Measurements from ENCODE around the gene PLEKHM2. TPM values are rescaled to one million over a fixed set of nuclear protein-coding genes. Genes with fewer than 3 reads are reported as not detected.

The PLEKHM2 gene
- total RNA-seq, 3 donors from 2014 or later (not counting 1 experiment from before 2014, with no cell fraction given), result 47.8 to 61.0 (median 50.9) TPM

DNA sequence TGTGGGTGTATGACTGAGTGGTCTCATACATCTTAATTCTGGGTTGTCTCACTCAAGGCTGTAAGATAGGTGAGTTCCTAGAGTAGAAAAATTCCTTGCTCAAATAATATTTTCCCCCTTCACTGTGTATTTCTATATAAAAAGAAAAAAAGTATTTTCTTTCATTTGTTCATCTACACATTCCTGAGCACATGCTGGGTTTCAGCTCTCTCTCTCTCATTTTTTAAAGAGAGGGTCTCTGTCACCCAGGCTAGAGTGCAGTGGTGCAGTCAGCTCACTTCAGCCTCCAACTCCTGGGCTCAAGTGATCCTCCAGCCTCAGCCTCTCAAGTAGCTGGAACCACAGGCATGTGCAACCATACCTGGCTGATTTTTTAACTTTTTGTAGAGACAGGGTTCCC is 44.9 kb upstream of the PLEKHM2 start:
- ATAC-seq, result no peak
- Mint-ChIP-seq H3K9me3 (no peaks in the 10 kb centered on the region), H3K4me3 (no peak overlapping the region), H3K4me1 (no peaks in the 10 kb centered on the region), H3K27me3 (ENCODE audit: low read depth in 2 of 2) (no peaks in the 10 kb centered on the region), H3K27ac (no peak overlapping the region), H3K36me3 (peaks cover 10% of the 10 kb centered on the region)
- no peaks in the 10 kb centered on the region for H3K4me1 ChIP-seq (ENCODE audit: control insufficient read depth, insufficient read depth, low read length)
- no peak overlapping the region for H3K4me3 ChIP-seq (ENCODE audit: low read length)
- no peak for DNase-seq
- H3K36me3 ChIP-seq (ENCODE audit: control insufficient read depth, insufficient read depth, low read length), result peaks cover 76% of the 10 kb centered on the region
- TF ChIP-seq, protein P1, sequence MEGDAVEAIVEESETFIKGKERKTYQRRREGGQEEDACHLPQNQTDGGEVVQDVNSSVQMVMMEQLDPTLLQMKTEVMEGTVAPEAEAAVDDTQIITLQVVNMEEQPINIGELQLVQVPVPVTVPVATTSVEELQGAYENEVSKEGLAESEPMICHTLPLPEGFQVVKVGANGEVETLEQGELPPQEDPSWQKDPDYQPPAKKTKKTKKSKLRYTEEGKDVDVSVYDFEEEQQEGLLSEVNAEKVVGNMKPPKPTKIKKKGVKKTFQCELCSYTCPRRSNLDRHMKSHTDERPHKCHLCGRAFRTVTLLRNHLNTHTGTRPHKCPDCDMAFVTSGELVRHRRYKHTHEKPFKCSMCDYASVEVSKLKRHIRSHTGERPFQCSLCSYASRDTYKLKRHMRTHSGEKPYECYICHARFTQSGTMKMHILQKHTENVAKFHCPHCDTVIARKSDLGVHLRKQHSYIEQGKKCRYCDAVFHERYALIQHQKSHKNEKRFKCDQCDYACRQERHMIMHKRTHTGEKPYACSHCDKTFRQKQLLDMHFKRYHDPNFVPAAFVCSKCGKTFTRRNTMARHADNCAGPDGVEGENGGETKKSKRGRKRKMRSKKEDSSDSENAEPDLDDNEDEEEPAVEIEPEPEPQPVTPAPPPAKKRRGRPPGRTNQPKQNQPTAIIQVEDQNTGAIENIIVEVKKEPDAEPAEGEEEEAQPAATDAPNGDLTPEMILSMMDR (IDR thresholded peaks at IDR 0.05), result no peak
- intact Hi-C loops (cut with micrococcal nuclease), result no loop called here
- no peaks in the 10 kb centered on the region for H3K27me3 ChIP-seq (ENCODE audit: control insufficient read depth, insufficient read depth, low read length)
- H3K9me3 ChIP-seq (ENCODE audit: control insufficient read depth, insufficient read depth, low read length), result no peaks in the 10 kb centered on the region
- no peak overlapping the region for H3K27ac ChIP-seq (ENCODE audit: low read length)

DNA sequence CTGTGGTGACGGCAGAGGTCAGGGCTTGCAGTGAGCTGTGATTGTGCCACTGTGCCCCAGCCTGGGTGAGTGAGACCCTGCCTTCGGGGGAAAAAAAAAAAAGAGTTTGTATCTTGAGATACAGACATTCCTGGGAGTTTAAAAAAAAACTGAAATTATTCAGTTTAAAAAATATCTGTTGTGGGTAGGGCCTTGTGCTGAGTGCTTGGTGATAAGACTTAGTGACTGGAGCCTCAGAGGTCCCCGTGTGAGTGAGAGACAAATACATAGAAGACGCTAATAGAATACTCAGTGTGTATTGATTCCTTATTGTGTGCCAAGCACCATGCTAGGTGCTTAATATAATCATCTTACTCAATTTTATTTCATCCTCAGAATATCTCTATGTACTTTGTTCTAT is 44.2 kb upstream of the PLEKHM2 start:
- no peak for ATAC-seq
- Mint-ChIP-seq H3K4me1 (no peaks in the 10 kb centered on the region), H3K27me3 (ENCODE audit: low read depth in 2 of 2) (no peaks in the 10 kb centered on the region), H3K4me3 (no peak overlapping the region), H3K27ac (no peak overlapping the region), H3K9me3 (no peaks in the 10 kb centered on the region), H3K36me3 (peaks cover 7% of the 10 kb centered on the region)
- Histone ChIP-seq H3K36me3 (ENCODE audit: control insufficient read depth, insufficient read depth, low read length) (peaks cover 71% of the 10 kb centered on the region), H3K9me3 (ENCODE audit: control insufficient read depth, insufficient read depth, low read length) (no peaks in the 10 kb centered on the region), H3K27ac (ENCODE audit: low read length) (no peak overlapping the region), H3K4me3 (ENCODE audit: low read length) (no peak overlapping the region), H3K4me1 (ENCODE audit: control insufficient read depth, insufficient read depth, low read length) (no peaks in the 10 kb centered on the region), H3K27me3 (ENCODE audit: control insufficient read depth, insufficient read depth, low read length) (no peaks in the 10 kb centered on the region)
- 95% methylated on average over 4 of the region's 4 CpGs for WGBS (ENCODE audit: insufficient coverage)
- TF ChIP-seq, protein P1 (IDR thresholded peaks at IDR 0.05), result no peak
- DNase-seq, result no peak
- intact Hi-C loops (cut with micrococcal nuclease), result no loop called here

DNA sequence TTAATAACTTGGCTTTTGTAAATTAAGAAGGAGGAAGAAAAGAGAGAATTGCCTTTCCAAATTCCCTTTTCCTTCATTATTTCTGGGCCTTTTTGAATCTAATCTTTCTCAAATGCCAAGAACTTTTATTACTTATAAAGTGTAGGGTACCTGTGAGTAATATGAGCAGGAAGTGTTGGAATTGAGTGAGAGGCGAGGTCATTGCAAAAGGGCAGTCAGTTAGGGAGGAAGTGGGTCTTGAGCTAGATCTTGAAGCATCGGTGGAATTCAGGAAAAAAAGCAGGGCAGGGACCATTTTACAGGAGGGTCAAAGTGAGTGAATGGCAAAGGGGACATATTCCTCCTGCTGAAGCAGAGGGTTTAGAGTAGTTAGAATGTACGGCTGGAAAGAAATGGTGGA is 43.5 kb upstream of the PLEKHM2 start:
- peak overlapping the region in 1 of 2 donors; percentile 3 for H3K27ac Mint-ChIP-seq
- DNase-seq (no peak), ATAC-seq (no peak)
- peaks cover 0 to 6% of the 10 kb centered on the region in 2 donors for H3K4me1 Mint-ChIP-seq
- H3K27me3 Mint-ChIP-seq (ENCODE audit: low read depth in 2 of 2), result no peaks in the 10 kb centered on the region
- no peaks in the 10 kb centered on the region for H3K9me3 ChIP-seq (ENCODE audit: control insufficient read depth, insufficient read depth, low read length)
- H3K27me3 ChIP-seq (ENCODE audit: control insufficient read depth, insufficient read depth, low read length), result no peaks in the 10 kb centered on the region
- H3K4me3 ChIP-seq (ENCODE audit: low read length), result no peak overlapping the region
- TF ChIP-seq, protein P1 (IDR thresholded peaks at IDR 0.05), result no peak
- H3K36me3 Mint-ChIP-seq, result peaks cover 14% of the 10 kb centered on the region
- H3K27ac ChIP-seq (ENCODE audit: low read length), result no peak overlapping the region
- intact Hi-C loops (cut with micrococcal nuclease), result no loop called here
- no peaks in the 10 kb centered on the region for H3K9me3 Mint-ChIP-seq
- no peaks in the 10 kb centered on the region for H3K4me1 ChIP-seq (ENCODE audit: control insufficient read depth, insufficient read depth, low read length)
- 93% methylated on average over 3 of the region's 3 CpGs for WGBS (ENCODE audit: insufficient coverage)
- H3K4me3 Mint-ChIP-seq, result no peak overlapping the region
- H3K36me3 ChIP-seq (ENCODE audit: control insufficient read depth, insufficient read depth, low read length), result peaks cover 72% of the 10 kb centered on the region

DNA sequence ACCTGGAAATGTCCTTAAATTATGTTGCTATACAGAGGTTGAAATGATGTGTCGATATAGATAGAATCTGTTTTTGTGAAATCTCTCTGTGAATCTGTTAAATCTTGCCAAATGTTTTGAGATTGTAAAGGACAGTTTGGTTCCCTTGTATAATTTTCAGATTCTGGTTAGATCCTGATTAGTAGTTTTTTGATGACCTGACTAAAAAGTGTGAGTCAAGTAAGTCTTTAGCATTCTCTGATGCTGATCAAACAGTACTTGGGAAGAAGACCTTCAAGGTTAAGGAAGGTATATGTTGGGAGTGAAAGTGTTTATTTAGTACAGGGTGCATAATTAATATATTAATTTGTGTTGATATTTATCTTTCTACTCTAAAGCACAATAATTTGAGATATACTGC is 34.2 kb upstream of the PLEKHM2 start:
- TF ChIP-seq, protein P1 (IDR thresholded peaks at IDR 0.05), result no peak
- ATAC-seq (no peak), DNase-seq (no peak)
- Mint-ChIP-seq H3K4me3 (no peak overlapping the region), H3K4me1 (peaks cover 0 to 6% of the 10 kb centered on the region in 2 donors), H3K27me3 (ENCODE audit: low read depth in 2 of 2) (no peaks in the 10 kb centered on the region), H3K36me3 (peaks cover 7% of the 10 kb centered on the region), H3K27ac (no peak overlapping the region), H3K9me3 (no peaks in the 10 kb centered on the region)
- Histone ChIP-seq H3K4me3 (ENCODE audit: low read length) (no peak overlapping the region), H3K9me3 (ENCODE audit: control insufficient read depth, insufficient read depth, low read length) (no peaks in the 10 kb centered on the region), H3K4me1 (ENCODE audit: control insufficient read depth, insufficient read depth, low read length) (no peaks in the 10 kb centered on the region), H3K27ac (ENCODE audit: low read length) (no peak overlapping the region), H3K36me3 (ENCODE audit: control insufficient read depth, insufficient read depth, low read length) (peaks cover 45% of the 10 kb centered on the region), H3K27me3 (ENCODE audit: control insufficient read depth, insufficient read depth, low read length) (no peaks in the 10 kb centered on the region)
- 100% methylated on average over 1 of the region's 1 CpG for WGBS (ENCODE audit: insufficient coverage)
- intact Hi-C loops (cut with micrococcal nuclease), result no loop called here
